Subcutaneous adipose tissue (tissue), 4 donors: ENCODE results near the gene ERGIC1. TPM values are rescaled to one million over a fixed set of nuclear protein-coding genes. Genes with fewer than 3 reads are reported as not detected.

Source experiments
- total RNA-seq, 4 donors: library from RNA; depleted of rRNA; stranded (reverse); fragments of >200 nt; gene quantifications; one replicate each; pipeline ENCODE4 v1.1.0, GENCODE V29; 2016
- TF ChIP-seq, protein P1 (sequence below): fragments of 450-650 bp; IDR thresholded peaks from one replicate; pipeline ENCODE4 v1.5.1; 2016; ENCODE audit warnings: low read depth, mild to moderate bottlenecking, control low read depth, antibody characterized with exemption, moderate library complexity

ERGIC1 gene
- total RNA-seq, 4 donors from 2014 or later: 94.0 to 165 (median 126) TPM

DNA sequence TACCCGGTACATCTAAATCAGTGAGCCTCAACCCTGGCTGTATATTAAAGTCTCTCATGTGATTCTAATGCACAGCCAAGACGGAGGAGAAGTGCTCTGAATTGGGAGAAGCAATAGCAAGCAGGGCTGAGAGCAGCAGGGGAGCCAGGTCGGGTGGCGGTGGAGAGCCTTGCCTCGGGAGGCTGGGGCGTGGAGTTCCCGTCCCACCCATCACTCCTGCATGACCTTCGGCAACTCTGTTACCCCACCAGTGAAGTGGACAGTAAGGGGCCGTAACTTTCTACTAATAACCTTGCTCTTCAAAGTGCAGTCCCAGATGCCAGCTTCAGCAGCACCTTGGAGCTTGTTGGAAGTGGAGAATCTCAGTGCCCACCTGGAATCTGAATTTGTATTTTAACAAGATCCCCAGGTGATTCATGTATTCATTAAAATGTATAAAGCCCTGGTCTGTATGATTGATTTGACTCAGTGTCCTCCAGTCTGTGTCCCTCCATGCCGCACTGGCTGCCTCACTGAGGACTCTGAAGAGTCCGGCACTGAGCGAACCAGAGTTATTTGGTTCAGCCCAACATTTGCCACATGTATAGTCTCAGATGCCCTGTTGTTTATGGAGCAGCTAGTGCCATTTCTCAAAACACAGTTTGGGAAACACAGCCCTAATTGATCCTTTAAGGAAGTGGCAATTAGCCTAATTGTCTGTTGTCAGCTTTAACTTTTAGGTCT is 6.5 kb downstream of the ERGIC1 start:
- TF ChIP-seq, protein P1, sequence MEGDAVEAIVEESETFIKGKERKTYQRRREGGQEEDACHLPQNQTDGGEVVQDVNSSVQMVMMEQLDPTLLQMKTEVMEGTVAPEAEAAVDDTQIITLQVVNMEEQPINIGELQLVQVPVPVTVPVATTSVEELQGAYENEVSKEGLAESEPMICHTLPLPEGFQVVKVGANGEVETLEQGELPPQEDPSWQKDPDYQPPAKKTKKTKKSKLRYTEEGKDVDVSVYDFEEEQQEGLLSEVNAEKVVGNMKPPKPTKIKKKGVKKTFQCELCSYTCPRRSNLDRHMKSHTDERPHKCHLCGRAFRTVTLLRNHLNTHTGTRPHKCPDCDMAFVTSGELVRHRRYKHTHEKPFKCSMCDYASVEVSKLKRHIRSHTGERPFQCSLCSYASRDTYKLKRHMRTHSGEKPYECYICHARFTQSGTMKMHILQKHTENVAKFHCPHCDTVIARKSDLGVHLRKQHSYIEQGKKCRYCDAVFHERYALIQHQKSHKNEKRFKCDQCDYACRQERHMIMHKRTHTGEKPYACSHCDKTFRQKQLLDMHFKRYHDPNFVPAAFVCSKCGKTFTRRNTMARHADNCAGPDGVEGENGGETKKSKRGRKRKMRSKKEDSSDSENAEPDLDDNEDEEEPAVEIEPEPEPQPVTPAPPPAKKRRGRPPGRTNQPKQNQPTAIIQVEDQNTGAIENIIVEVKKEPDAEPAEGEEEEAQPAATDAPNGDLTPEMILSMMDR: no peak

DNA sequence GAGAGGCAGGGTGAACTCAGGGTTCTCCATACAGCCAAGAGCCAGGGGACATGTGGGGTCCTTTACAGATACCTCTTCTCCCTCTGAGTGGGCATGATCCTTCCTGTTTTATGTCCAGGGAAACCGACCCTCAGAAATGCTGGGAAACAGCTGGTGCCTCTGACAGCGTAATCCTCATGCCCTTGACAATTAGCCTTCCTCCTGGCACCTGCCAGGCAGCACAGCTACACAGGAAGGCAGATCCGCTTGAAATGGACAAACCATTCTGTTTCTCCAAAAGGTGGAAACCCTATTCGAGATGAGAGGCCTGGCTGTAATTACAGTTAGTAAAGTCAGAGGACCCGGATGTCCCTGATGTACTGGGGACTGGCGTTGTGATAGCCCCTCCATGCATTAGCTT is 7.2 kb downstream of the ERGIC1 start:
- TF ChIP-seq, protein P1: no peak

DNA sequence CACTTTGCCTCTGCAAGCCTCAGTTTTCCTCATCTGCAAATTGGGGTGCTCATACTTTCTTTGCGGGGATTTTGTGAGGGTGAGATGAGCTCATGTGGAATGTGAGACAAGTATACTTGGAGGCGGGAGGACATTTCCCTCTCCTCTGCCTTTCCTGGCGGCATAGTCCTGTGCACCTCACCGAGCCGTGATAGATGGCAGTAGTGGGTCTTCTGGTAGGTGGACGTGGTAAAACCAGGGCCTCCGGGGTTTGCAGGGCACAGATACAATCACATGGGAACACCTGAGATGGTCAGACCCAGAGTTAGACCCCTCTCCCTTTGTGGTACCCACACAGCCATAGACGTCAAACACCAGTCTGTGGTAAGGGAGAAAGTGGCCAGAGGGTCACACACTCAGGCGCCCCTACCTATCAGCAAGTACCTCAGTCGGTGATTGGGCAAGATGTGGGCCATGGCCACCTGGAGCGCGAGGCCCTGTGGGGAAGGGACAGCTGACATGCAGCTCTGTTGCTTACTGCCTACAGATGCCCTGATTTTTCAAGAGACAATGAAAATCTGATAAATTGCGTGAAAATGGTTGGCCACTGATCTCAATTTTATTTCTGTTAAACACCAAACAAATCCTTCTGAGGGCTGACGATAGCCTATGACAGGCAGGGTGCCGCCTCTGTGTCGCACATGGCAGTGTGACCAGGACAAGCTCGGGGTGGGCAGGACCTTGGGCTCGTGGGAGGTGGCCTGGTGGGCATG is 9.9 kb downstream of the ERGIC1 start:
- TF ChIP-seq, protein P1: no peak

DNA sequence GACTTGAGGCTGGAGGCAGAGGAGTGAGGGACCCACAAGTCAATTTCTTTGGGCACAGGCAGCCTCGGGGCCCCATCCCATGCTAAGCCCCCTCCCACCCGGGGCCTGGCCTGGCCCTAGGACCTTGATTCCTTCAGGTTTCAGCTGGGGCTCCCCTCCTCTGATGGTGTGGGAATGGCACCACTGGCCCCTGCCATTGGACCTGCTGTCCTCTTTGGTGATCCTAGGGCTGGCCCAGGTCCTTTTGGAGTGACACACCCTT is 10.5 kb downstream of the ERGIC1 start:
- TF ChIP-seq, protein P1: no peak

DNA sequence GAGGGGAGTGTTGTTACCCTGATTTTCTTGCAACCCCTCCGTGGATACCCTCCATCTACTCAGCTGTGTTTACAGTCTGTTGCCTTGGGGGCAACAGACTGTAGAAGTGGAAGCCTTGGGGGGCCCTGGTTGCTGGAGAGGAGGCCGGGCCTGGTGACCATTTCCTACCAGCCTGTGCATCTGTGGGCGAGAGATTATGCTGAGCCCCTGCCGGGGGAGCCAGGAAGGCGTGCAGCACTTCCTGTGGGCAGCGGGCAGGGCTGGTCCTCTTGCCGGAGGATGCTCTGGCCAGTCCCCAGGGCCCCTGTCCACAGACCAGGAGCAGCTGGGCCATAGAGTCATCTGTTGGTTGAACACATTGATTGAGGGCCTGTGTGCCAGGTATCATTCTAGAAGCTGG is 11.1 kb downstream of the ERGIC1 start:
- TF ChIP-seq, protein P1: no peak

DNA sequence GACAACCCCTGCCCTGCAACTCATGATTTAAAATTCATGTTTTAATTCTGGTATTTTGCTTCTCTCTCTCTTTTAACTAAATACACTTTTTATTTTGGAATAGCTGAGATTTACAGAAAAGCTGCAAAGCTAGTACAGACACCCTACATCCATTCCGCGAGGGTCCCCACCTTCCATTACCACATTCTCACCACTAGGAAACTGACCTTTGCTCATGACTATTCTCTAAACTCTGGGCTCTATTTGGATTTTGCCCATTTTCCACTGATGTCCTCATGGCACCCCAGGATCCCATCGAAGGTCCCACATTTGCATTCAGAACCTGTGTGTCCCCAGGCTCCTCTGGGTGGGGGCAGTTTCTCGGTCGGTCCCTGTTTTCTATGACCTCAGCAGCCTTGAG is 11.5 kb downstream of the ERGIC1 start:
- TF ChIP-seq, protein P1: no peak

DNA sequence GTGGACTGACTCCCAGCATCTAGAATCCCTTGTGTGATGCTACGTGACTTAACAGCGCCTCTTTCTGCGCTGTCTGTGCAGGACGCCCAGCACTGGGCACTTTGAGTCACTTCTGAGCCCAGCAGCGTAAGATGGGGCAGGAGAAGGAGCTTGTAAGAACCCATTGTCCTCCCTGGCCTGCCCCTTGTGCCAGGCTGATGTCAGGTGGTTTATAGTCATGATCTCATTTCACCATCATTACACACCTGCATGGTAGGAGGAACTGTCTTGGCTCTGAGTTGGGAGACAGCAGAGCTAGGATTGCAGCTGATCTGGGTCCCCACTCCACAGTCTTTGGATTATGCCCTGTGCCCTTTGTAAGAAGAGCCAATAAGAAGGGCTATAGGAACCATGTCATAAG is 12.2 kb downstream of the ERGIC1 start:
- TF ChIP-seq, protein P1: no peak
